ENCODE data around the gene ZNF521.

ZNF521 gene

GRCh38 chr18:25364732-25365131 is 12.8 kb upstream of the ZNF521 start:
- TF ChIP-seq CTCF (IDR thresholded peaks at IDR 0.05; ENCODE audit: extremely low read depth, insufficient read depth, missing control alignments): no peak
- in situ Hi-C loops (cut with MboI; ENCODE audit: low pct_unique_long_range_greater_than_20kb, low sequenced_read_pairs, unreplicated experiment): no loop called here
- no peak for DNase-seq (ENCODE audit: low spot score)

GRCh38 chr18:25360301-25360899 is 8.4 kb upstream of the ZNF521 start:
- no peak for TF ChIP-seq CTCF (IDR thresholded peaks at IDR 0.05; ENCODE audit: extremely low read depth, insufficient read depth, missing control alignments)
- in situ Hi-C loops (cut with MboI; ENCODE audit: low pct_unique_long_range_greater_than_20kb, low sequenced_read_pairs, unreplicated experiment): no loop called here
- no peak for DNase-seq (ENCODE audit: low spot score)

GRCh38 chr18:25353080-25353479 is 1.1 kb upstream of the ZNF521 start:
- DNase-seq (ENCODE audit: low spot score): no peak
- in situ Hi-C loops (cut with MboI; ENCODE audit: low pct_unique_long_range_greater_than_20kb, low sequenced_read_pairs, unreplicated experiment): no loop called here
- no peak for TF ChIP-seq CTCF (IDR thresholded peaks at IDR 0.05; ENCODE audit: extremely low read depth, insufficient read depth, missing control alignments)

GRCh38 chr18:25352629-25353005 is 651 bp upstream of the ZNF521 start:
- no peak for DNase-seq (ENCODE audit: low spot score)
- in situ Hi-C loops (cut with MboI; ENCODE audit: low pct_unique_long_range_greater_than_20kb, low sequenced_read_pairs, unreplicated experiment): no loop called here
- TF ChIP-seq CTCF (IDR thresholded peaks at IDR 0.05; ENCODE audit: extremely low read depth, insufficient read depth, missing control alignments): no peak

- no peak for TF ChIP-seq CTCF (IDR thresholded peaks at IDR 0.05; ENCODE audit: extremely low read depth, insufficient read depth, missing control alignments)
- in situ Hi-C loops (cut with MboI; ENCODE audit: low pct_unique_long_range_greater_than_20kb, low sequenced_read_pairs, unreplicated experiment): no loop called here
- no peak for DNase-seq (ENCODE audit: low spot score)
Measured at GRCh38 chr18:25351280-25351775, 638 bp downstream of the ZNF521 start.

- in situ Hi-C loops (cut with MboI; ENCODE audit: low pct_unique_long_range_greater_than_20kb, low sequenced_read_pairs, unreplicated experiment): no loop called here
- peak; percentile 68 for DNase-seq (ENCODE audit: low spot score)
- no peak for TF ChIP-seq CTCF (IDR thresholded peaks at IDR 0.05; ENCODE audit: extremely low read depth, insufficient read depth, missing control alignments)
Measured at GRCh38 chr18:25350489-25351251, 1.3 kb downstream of the ZNF521 start.
